ENCODE measurements around the gene TMEM272. TPM values are rescaled to one million over a fixed set of nuclear protein-coding genes. Genes with fewer than 3 reads are reported as not detected.
A peak's percentile ranks its signal among the peaks of the same experiment; 100 is the strongest.

TMEM272 gene
- total and polyA plus RNA-seq, 2 of the 13 experiments (the other 11 are each of a cell fraction or from before 2014, with no cell fraction given) = 0.37 to 0.62 TPM

GRCh38 chr13:51764184-51765141, 80.5 kb downstream of the TMEM272 start (continued):
- TF ChIP-seq HES4 (CRISPR knock-in tag; IDR thresholded peaks at IDR 0.05; ENCODE audit: borderline replicate concordance) = no peak
- TF ChIP-seq BRCA1 (CRISPR knock-in tag; IDR thresholded peaks at IDR 0.05) = no peak
- 0 out of 2 replicates have a peak, but pooled peaks have one; percentile 25 for TF ChIP-seq CREM (IDR thresholded peaks at IDR 0.05)
- no peak for TF ChIP-seq CREM (CRISPR knock-in tag; IDR thresholded peaks at IDR 0.05)
- no peak for TF ChIP-seq ZNF878 (CRISPR knock-in tag; IDR thresholded peaks at IDR 0.05)
- TF ChIP-seq ZFX (CRISPR knock-in tag; IDR thresholded peaks at IDR 0.05; ENCODE audit: low read depth) = peak; percentile 42; the same call in 1 of the 2 replicates
- no peak for TF ChIP-seq ZNF652 (CRISPR knock-in tag; IDR thresholded peaks at IDR 0.05; ENCODE audit: borderline replicate concordance, low read depth)
- peak; percentile 68; the same call in 1 of the 2 replicates for TF ChIP-seq ZNF552 (CRISPR knock-in tag; IDR thresholded peaks at IDR 0.05; ENCODE audit: borderline replicate concordance)
- TF ChIP-seq NONO (IDR thresholded peaks at IDR 0.05) = no peak
- no peak for TF ChIP-seq NONO (CRISPR knock-in tag; conservative IDR thresholded peaks at IDR 0.05)
- TF ChIP-seq SNAPC2 (CRISPR knock-in tag; IDR thresholded peaks at IDR 0.05) = no peak
- no peak for TF ChIP-seq GATAD1 (CRISPR knock-in tag; IDR thresholded peaks at IDR 0.05)
- peak; percentile 35; the same call in 1 of the 2 replicates for TF ChIP-seq THAP11 (CRISPR knock-in tag; IDR thresholded peaks at IDR 0.05)
- no peak for TF ChIP-seq EEA1 (CRISPR knock-in tag; IDR thresholded peaks at IDR 0.05; ENCODE audit: borderline replicate concordance)
- peak; percentile 77 for TF ChIP-seq RARA (CRISPR knock-in tag; IDR thresholded peaks at IDR 0.05)
- no peak for TF ChIP-seq CTCF (CRISPR knock-in tag; IDR thresholded peaks at IDR 0.05)
- peak; percentile 92 for TF ChIP-seq HNRNPL (IDR thresholded peaks at IDR 0.05; ENCODE audit: low read depth, low read length)
- TF ChIP-seq ZNF891 (CRISPR knock-in tag; IDR thresholded peaks at IDR 0.05) = no peak
- TF ChIP-seq TARDBP (CRISPR knock-in tag; IDR thresholded peaks at IDR 0.05) = no peak
- TF ChIP-seq, protein P1, sequence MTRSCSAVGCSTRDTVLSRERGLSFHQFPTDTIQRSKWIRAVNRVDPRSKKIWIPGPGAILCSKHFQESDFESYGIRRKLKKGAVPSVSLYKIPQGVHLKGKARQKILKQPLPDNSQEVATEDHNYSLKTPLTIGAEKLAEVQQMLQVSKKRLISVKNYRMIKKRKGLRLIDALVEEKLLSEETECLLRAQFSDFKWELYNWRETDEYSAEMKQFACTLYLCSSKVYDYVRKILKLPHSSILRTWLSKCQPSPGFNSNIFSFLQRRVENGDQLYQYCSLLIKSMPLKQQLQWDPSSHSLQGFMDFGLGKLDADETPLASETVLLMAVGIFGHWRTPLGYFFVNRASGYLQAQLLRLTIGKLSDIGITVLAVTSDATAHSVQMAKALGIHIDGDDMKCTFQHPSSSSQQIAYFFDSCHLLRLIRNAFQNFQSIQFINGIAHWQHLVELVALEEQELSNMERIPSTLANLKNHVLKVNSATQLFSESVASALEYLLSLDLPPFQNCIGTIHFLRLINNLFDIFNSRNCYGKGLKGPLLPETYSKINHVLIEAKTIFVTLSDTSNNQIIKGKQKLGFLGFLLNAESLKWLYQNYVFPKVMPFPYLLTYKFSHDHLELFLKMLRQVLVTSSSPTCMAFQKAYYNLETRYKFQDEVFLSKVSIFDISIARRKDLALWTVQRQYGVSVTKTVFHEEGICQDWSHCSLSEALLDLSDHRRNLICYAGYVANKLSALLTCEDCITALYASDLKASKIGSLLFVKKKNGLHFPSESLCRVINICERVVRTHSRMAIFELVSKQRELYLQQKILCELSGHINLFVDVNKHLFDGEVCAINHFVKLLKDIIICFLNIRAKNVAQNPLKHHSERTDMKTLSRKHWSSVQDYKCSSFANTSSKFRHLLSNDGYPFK (CRISPR knock-in tag; IDR thresholded peaks at IDR 0.05; ENCODE audit: borderline replicate concordance) = peak; percentile 42; the same call in 1 of the 2 replicates
- no peak for TF ChIP-seq ZKSCAN1 (IDR thresholded peaks at IDR 0.05; ENCODE audit: low read length)
- TF ChIP-seq ZNF263 (CRISPR knock-in tag; IDR thresholded peaks at IDR 0.05) = no peak
- TF ChIP-seq ZNF143 (CRISPR knock-in tag; IDR thresholded peaks at IDR 0.05) = no peak
- peak; percentile 35; the same call in 1 of the 2 replicates for TF ChIP-seq ATAD3A (CRISPR knock-in tag; IDR thresholded peaks at IDR 0.05)
- TF ChIP-seq NCOA1 (CRISPR knock-in tag; IDR thresholded peaks at IDR 0.05) = no peak
- no peak for TF ChIP-seq MAFG (CRISPR knock-in tag; IDR thresholded peaks at IDR 0.05)
- TF ChIP-seq POLR2G (IDR thresholded peaks at IDR 0.05; ENCODE audit: low read depth, low read length) = no peak
- TF ChIP-seq PRMT3 (CRISPR knock-in tag; IDR thresholded peaks at IDR 0.05; ENCODE audit: borderline replicate concordance, low read depth) = no peak
- no peak for TF ChIP-seq ZNF207 (IDR thresholded peaks at IDR 0.05; ENCODE audit: borderline replicate concordance)

Measured in HepG2 (cell line).